Measurements from ENCODE around the gene SHLD2.
"Not testable (repeated sequence)": the region's sequence is repeated elsewhere in the genome, so short reads cannot be mapped to it uniquely, and the experiment has no call there.

DNA sequence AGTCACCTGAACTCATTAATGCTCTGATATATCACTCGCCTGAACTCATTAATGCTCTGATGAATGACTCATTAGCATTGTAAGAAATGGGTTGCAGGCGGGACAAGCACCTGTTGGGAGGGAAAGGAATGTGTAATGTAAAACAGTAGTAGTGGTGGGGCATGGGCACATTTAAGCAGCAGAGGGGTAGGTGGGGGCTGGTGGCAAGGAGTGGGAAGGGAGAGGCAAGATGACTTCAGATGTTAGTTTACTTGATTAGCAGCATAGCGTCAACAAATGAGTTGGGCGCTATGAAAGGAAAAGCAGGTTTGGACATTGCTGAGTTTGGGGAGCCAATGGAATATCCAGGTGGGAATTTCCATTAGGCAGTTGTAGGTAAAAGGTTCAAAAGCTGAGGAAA lies 61.8 kb downstream of the SHLD2 start:
- TF ChIP-seq, protein P1, sequence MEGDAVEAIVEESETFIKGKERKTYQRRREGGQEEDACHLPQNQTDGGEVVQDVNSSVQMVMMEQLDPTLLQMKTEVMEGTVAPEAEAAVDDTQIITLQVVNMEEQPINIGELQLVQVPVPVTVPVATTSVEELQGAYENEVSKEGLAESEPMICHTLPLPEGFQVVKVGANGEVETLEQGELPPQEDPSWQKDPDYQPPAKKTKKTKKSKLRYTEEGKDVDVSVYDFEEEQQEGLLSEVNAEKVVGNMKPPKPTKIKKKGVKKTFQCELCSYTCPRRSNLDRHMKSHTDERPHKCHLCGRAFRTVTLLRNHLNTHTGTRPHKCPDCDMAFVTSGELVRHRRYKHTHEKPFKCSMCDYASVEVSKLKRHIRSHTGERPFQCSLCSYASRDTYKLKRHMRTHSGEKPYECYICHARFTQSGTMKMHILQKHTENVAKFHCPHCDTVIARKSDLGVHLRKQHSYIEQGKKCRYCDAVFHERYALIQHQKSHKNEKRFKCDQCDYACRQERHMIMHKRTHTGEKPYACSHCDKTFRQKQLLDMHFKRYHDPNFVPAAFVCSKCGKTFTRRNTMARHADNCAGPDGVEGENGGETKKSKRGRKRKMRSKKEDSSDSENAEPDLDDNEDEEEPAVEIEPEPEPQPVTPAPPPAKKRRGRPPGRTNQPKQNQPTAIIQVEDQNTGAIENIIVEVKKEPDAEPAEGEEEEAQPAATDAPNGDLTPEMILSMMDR (IDR thresholded peaks at IDR 0.05 in 2 of 3, conservative IDR thresholded peaks at IDR 0.05 in 1 of 3; ENCODE audit: control insufficient read depth in 2 of 3, extremely low read depth in 1 of 3, insufficient read depth in 1 of 3, low read depth in 3 of 3, low read length in 3 of 3), result not testable (repeated sequence)
- TF ChIP-seq, protein P2, sequence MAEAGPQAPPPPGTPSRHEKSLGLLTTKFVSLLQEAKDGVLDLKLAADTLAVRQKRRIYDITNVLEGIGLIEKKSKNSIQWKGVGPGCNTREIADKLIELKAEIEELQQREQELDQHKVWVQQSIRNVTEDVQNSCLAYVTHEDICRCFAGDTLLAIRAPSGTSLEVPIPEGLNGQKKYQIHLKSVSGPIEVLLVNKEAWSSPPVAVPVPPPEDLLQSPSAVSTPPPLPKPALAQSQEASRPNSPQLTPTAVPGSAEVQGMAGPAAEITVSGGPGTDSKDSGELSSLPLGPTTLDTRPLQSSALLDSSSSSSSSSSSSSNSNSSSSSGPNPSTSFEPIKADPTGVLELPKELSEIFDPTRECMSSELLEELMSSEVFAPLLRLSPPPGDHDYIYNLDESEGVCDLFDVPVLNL (IDR thresholded peaks at IDR 0.05; ENCODE audit: low read depth, low read length), result not testable (repeated sequence)
- not testable (repeated sequence) for TF ChIP-seq POLR2AphosphoS5 (IDR thresholded peaks at IDR 0.05; ENCODE audit: low read length); MEF2A (IDR thresholded peaks at IDR 0.05; ENCODE audit: insufficient read depth, low read depth, low read length); SRF (IDR thresholded peaks at IDR 0.05; ENCODE audit: low read depth in 2 of 2, low read length in 2 of 2)

Data from GM12878 (cell line).